Fibroblast of pulmonary artery (primary cell): ENCODE results near the gene MTHFSD.
A peak's percentile ranks its signal among the peaks of the same experiment; 100 is the strongest.

ENCODE experiments used
- DNase-seq: peaks from one replicate; pipeline ENCODE4 v3.0.0-alpha.2; 2010; ENCODE audit warnings: low read depth
- H3K4me3 ChIP-seq: replicated peaks from 2 replicates; pipeline ENCODE4 v1.5.1; 2011; ENCODE audit warnings: low read depth, mild to moderate bottlenecking, control low read depth, low read length, moderate library complexity
- TF ChIP-seq, protein P1 (sequence below): IDR thresholded peaks from 2 replicates; pipeline ENCODE4 v1.5.1; 2011; ENCODE audit warnings: mild to moderate bottlenecking, control low read depth, low read length, inconsistent platforms; ENCODE audit errors: missing control alignments

The MTHFSD gene

DNA sequence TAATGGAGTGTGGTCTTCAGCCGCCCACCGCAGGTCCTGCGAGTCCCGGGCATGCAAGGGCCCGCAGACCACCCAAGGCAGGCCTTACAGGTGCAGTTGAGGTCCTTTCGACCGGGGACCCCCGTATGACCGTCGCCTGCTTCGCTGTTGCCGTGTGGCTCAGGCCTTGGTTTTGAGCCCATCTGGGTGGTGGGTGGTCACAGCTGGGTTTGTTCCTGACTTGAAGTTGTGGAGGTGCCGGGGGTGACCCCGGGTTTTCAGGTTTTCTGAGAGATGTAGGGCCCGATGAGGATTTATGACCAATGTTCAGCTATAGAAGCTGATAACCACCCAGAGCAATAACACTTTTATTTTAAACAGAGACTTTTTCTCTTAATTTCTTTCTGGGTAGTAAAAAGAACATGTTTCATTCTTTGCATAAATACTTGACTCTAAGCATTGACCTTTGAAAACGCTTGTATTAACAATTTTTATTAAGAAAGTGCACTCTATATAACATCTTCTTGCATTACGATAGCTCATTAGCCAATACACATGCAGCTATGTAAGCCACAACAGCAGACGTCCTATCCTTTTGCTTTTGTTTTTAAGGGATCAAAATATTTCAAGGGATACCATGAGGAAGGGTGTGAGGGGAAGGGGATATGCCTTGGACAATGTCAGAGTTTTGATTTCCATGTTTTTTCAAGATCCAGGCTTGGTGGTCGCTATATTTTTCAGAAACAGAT is 25.2 kb upstream of the MTHFSD start:
- DNase-seq = no peak
- peak overlapping the region; percentile 25 for H3K4me3 ChIP-seq

DNA sequence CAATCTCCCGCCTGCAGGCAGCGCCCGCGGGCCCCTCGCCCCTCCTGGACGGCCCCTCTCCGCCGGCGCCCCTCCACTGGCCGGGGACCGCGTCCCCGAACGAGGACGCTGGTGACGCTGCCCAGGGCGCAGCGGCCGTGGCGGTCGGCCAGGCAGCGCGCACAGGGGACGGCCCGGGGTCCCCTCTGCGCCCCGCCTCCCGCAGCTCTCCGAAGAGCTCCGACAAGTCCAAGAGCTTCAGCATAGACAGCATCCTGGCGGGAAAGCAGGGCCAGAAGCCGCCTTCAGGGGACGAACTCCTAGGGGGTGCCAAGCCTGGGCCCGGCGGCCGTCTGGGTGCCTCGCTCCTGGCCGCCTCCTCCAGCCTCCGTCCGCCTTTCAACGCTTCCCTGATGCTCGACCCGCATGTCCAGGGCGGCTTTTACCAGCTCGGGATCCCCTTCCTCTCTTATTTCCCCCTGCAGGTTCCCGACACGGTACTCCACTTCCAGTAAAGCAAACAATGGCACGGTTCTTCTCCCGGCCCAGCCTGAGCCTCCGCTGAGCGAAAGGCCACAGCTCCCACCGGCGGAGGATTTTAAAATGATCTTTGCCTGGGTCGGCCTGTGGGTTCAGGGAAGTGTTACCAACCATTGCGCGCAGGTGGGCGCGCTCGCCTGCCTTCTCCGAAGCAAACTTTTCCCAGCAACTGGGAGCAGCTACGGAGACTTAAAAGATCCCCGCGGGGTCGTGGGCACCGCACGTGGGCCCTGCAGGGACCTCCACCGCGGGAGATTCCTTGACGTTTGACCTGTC is 24.4 kb upstream of the MTHFSD start:
- peak overlapping the region; percentile 35 for H3K4me3 ChIP-seq
- DNase-seq = no peak
- TF ChIP-seq, protein P1, sequence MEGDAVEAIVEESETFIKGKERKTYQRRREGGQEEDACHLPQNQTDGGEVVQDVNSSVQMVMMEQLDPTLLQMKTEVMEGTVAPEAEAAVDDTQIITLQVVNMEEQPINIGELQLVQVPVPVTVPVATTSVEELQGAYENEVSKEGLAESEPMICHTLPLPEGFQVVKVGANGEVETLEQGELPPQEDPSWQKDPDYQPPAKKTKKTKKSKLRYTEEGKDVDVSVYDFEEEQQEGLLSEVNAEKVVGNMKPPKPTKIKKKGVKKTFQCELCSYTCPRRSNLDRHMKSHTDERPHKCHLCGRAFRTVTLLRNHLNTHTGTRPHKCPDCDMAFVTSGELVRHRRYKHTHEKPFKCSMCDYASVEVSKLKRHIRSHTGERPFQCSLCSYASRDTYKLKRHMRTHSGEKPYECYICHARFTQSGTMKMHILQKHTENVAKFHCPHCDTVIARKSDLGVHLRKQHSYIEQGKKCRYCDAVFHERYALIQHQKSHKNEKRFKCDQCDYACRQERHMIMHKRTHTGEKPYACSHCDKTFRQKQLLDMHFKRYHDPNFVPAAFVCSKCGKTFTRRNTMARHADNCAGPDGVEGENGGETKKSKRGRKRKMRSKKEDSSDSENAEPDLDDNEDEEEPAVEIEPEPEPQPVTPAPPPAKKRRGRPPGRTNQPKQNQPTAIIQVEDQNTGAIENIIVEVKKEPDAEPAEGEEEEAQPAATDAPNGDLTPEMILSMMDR = no peak

More for the DNA sequence above, 25.2 kb upstream of the MTHFSD start:
- TF ChIP-seq, protein P1 = no peak

DNA sequence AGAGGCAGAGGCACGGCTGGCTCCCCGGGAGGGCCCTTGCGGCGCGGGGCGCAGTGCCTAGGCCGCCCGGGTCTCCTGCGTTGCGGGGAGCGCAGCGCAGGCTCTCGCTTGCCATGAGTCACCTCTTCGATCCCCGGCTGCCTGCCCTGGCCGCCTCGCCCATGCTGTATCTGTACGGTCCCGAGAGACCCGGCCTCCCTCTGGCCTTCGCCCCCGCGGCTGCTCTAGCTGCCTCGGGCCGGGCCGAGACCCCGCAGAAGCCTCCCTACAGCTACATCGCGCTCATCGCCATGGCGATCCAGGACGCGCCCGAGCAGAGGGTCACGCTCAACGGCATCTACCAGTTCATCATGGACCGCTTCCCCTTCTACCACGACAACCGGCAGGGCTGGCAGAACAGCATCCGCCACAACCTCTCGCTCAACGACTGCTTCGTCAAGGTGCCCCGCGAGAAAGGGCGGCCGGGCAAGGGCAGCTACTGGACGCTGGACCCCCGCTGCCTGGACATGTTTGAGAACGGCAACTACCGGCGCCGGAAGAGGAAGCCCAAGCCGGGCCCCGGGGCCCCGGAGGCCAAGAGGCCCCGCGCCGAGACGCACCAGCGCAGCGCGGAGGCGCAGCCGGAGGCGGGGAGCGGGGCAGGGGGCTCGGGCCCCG is 23.7 kb upstream of the MTHFSD start:
- peak overlapping the region; percentile 33 for H3K4me3 ChIP-seq
- TF ChIP-seq, protein P1 = no peak
- DNase-seq = peak; percentile 58

DNA sequence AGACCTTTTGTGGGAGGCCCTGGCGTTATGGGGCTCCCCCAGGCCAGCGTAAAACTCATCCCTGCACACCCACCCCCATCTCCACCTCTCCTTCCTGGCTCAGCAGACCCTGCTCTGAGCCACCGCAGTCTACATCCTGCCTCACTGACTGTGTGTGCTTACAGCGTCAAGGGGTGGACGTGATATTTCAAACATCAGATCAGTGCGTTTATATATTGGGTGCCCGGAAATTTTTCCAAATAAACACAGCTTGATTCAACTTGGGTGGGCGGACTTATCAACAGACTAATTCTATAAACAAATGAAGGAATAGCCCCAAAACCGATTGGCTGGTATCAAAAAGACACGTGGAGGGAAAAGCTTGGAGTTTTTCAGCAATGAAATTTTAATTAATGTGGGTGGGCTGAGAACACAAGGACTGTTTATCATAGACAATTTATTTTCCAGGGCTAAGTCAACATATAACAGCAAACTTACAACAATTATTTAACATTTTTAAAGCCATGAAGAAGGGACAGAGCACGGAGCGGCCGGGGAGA is 23.1 kb upstream of the MTHFSD start, which contains the start of gene FOXL1:
Gene FOXL1 (plus strand): TSS at position 489 of the 539 bp plus-strand sequence. CDS start 175 bp downstream, outside the sequence.
- H3K4me3 ChIP-seq = peak within 1 kb of the TSS; percentile 35
- TF ChIP-seq, protein P1 = no peak
- DNase-seq = peak; percentile 57

DNA sequence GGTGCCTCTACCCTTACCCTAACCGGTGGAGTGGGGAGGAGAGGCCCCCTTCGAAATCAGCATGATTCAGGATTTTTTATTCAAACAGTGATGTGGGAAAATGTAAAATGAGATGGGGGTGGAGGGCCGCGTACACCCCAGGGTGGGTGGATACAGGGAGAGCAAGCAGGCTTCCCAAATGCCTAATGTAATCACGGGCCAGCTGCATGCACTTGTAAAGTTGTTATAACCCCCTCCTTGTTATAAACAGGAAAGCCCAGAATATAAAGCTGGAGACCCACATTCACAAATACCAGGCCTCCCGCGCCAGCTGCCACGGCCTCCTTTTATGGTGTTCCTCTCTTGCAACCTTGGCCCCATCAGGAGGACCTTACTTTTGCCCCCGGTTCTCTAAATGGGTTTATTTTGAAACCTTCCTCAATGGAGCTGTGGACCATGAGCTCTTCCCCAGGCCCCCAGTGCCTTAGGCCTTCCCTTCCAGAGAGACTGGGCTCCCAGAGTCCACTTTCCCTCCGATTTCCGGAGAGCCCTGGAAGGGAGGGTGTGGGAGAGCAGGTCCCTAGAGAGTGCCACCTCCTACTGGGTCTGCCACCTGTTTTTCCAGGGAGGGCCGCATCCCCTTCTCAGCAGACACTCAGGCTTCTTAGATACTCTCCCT is 22.4 kb upstream of the MTHFSD start:
- peak overlapping the region; percentile 66 for H3K4me3 ChIP-seq
- TF ChIP-seq, protein P1 = no peak
- DNase-seq = no peak

DNA sequence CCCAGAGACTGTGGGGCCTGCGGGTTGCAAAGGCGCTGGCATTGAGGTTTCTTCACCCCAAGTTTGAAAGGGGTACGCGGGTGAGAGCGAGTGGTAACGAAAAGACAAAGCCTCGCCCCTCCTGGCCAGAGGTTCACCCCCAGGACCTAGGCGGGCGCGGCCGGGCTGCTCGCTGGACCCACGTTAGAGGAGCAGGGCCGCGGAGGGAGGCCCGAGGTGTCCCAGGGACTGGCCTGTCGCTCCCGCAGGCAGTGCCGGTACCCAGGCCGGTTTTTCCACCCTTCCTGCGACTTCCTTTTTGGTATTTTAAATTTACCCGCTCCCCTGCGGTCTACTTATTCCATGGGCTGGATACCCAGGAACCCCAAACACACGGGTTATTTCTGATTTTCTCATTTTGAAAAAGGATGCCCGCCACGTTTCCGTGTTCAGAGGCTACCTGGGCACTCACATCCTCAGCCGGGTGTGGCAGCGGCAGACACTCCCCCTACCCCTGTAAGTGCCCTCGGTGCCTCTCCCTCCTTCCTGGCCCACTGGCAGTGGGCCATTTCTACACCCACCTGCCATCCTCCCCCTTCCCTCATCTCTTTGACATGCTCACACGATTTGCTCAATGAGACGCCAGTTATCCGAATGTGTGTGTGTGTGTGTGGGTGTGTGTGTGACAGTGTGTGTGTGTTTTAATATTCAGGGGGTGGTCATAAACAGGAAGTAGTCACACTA is 21.7 kb upstream of the MTHFSD start:
- no peak for DNase-seq
- TF ChIP-seq, protein P1 = no peak
- peak overlapping the region; percentile 66 for H3K4me3 ChIP-seq
